Putamen (tissue), 1 donor: ENCODE data around the gene RGS14.
"Not testable (repeated sequence)": the region's sequence is repeated elsewhere in the genome, so short reads cannot be mapped to it uniquely, and the experiment has no call there.

Experiments
- DNase-seq: peaks from one replicate; pipeline ENCODE4 v3.0.0-alpha.2; 2016; ENCODE audit warnings: low spot score

RGS14 gene

DNA sequence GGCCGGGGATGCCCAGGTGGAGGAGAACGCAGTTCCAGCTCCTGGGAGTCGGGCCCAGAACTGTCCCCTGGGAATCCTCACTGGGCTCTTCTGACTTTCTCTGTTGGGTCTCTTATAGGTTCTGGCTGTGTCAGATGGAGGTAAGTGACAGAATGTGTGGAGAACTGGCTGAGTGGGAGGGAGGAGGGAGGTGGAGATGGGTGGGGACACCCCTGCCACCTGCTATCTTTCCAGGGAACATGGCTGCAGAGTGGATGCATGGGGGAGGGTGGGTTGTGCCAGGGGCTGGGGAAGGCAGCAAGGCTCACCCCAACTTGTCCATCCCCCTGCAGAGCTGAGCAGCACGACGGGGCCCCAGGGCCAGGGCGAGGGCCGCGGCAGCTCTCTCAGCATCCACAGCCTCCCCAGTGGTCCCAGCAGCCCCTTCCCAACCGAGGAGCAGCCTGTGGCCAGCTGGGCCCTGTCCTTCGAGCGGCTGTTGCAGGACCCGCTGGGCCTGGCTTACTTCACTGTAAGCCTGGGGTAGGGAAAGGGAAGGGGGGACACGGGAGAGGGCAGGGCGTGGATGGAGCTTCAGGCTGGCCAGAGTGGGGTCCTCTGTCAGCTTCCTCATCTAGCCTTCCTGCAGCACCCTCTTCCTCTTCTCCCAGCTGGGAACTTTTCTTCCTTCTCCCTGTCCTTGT is 8.3 kb downstream of the RGS14 start:
- DNase-seq = no peak

- DNase-seq = no peak
These were observed 9.0 kb downstream of the RGS14 start for GRCh38 chr5:177366528-177367322.

- no peak for DNase-seq
These were observed 9.7 kb downstream of the RGS14 start for GRCh38 chr5:177367323-177367848.

DNA sequence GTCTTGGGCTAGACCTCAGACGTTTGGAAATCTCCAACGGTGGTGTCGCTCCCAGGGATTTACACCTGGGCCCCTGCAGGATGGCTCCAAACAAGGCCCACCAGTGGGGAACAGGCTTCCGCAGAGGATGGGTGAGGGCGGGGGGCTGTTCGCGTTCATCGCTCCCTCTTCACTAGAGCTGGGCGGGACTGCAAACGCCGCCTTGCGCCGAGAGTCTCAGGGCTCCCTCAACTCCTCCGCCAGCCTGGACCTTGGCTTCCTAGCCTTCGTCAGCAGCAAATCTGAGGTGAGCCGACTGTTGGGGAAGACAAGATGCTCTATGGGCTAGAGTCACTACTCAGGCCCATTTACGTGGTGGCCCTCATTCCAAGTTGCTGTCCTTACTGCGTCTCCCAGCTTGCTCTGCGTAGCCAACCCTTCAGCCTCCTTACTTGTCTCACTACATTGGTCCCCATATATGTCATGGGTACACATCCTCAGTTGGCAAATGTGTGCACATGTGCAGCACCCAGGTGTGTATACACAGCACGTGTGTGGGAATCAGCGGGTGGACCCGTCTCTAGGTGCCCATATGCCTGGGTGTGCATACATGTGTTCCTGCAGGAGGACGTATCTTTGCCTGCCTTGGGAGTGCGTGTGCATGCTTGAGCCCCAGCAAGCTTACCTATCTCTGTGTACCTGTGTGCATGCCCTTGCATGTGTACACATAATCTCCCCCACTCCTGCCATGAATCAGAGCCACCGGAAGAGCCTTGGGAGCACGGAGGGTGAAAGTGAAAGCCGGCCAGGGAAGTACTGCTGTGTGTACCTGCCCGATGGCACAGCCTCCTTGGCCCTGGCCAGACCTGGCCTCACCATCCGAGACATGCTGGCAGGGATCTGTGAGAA is 10.5 kb downstream of the RGS14 start:
- DNase-seq = no peak

- DNase-seq = no peak
These were observed 11.3 kb downstream of the RGS14 start for GRCh38 chr5:177368869-177369644.

DNA sequence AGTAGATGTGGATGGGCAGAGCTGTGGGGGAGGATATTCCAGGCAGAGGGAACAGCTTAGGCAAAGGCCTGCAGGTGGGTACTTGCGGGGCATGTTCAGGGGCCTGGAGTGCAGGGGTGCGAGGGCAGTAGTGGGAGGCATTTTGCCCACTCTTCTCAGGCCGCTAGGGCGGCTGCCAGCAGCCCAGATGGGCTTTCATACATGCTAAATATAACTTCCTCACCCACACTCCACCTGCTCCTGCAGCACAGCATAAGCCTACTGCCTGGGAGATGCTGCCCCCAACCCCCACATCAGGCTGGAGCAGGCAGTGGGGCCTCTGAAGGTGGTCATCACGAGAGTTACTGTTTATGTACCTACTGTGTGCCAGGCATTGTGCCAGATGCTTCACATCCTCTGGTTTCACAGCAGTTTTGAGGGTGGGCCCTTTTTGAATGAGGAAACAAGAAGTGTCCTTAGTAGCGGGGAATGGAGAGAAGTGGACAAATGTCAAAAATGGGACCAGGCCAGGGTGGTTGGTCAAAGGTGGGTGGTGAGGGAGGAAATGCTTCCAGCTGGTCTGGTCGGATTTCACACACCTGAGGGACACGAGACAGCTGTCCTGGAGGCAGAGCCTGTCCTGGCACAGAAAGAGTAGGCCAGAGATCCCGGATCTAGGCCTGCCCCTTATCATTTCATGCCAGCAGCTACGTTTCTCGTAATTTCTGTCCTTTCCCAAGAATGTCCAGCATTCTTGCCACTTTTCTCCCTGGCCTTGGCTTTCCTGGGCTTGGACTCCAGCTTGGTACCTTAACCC is 12.1 kb downstream of the RGS14 start:
- no peak for DNase-seq

DNA sequence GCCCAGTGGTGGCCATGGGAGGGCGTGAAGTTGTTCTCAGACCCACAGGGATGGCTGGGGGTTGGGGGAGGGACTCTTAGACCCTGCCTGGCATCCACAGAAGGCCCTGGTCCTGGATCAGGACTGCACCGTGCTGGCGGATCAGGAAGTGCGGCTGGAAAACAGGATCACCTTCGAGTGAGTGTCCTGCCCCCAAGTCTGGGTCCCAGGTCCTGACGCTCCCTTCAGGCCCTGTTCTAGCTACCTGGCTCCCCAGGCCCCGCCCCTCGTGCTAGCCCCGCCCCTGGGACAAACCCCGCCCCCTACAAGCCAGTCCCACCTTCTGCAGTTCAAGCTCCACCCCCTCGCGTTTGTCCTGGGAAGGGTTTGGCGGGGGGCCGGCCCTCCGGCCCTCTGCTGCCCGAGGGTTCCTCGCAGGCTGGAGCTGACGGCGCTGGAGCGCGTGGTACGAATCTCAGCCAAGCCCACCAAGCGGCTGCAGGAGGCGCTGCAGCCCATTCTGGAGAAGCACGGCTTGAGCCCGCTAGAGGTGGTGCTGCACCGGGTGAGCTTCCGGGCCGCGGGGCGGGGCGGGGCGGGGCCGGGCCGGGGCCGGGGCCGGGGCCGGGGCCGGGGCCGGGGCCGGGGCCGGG is 12.9 kb downstream of the RGS14 start:
- DNase-seq = no peak

DNA sequence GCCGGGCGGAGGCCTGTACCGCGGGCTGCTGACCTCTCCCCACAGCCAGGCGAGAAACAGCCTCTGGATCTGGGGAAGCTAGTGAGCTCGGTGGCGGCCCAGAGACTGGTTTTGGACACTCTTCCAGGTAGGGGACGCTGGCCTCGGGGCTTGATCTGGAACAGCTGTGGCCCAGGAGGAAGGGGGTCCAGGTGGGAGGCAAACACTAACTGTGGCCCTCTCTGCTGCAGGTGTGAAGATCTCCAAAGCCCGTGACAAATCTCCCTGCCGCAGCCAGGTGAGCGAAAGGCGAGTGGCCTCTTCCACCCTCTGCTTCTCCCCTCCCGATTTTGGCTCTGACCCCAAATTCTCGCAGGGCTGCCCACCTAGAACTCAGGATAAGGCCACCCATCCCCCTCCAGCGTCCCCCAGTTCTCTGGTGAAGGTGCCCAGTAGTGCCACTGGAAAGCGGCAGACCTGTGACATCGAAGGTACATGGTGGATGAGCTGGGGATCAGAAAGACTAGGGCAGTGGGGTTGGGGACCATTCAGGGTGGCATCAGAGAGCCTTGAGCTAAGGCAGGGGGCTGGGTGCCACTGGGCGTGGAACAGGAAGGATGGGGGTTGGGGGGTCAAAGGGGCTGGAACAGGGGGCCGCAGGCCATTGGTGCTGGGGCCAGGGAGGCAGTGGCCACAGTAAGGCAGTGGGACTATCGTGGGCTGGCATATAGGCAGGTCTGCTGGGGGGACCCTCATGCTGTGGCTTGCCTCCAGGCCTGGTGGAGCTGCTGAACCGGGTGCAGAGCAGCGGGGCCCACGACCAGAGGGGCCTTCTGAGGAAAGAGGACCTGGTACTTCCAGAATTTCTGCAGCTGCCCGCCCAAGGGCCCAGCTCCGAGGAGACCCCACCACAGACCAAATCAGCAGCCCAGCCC is 13.7 kb downstream of the RGS14 start:
- no peak for DNase-seq

GRCh38 chr5:177372034-177372896 is 14.5 kb downstream of the RGS14 start:
- no peak for DNase-seq

GRCh38 chr5:177372910-177373309 is 15.2 kb downstream of the RGS14 start:
- no peak for DNase-seq

GRCh38 chr5:177373806-177374205 is 16.1 kb downstream of the RGS14 start:
- DNase-seq = no peak

- no peak for DNase-seq
These were observed 16.5 kb downstream of the RGS14 start for GRCh38 chr5:177374211-177374610.

DNA sequence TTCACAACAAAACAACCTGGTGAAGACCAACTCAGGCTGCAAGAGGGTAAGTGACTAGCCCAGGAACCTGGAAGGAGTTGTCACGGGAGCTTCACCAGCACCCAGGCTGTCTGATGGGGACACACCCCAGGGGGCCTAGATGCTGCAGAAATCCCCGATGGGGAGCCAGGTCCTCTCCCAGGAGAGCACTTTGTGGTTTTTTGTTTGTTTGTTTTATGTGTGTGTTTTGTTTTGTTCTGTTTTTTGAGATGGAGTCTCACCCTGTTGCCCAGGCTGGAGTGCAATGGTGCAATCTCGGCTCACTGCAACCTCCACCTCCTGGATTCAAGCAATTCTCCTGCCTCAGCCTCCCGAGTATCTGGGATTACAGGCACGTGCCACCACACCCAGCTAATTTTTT is 17.8 kb downstream of the RGS14 start:
- DNase-seq = not testable (repeated sequence)

DNA sequence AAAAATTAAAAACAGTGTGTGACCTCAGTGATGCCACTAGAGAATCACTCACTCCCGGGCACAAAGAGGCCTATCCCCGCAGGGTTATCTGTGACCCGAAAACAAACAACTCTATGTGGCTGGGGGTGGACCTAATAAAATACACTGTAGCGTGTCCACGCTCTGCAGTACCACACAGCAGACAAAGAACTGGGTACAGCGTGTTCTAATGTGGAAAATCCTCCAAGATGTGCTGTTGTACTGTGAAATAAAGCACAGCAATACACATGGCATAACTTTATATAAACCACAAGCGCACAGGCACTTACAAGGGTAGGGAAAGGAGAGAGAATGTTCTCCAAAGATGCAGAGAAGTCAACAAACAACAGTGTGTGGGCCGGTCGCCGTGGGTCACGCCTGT is 18.4 kb downstream of the RGS14 start:
- DNase-seq = no peak

DNA sequence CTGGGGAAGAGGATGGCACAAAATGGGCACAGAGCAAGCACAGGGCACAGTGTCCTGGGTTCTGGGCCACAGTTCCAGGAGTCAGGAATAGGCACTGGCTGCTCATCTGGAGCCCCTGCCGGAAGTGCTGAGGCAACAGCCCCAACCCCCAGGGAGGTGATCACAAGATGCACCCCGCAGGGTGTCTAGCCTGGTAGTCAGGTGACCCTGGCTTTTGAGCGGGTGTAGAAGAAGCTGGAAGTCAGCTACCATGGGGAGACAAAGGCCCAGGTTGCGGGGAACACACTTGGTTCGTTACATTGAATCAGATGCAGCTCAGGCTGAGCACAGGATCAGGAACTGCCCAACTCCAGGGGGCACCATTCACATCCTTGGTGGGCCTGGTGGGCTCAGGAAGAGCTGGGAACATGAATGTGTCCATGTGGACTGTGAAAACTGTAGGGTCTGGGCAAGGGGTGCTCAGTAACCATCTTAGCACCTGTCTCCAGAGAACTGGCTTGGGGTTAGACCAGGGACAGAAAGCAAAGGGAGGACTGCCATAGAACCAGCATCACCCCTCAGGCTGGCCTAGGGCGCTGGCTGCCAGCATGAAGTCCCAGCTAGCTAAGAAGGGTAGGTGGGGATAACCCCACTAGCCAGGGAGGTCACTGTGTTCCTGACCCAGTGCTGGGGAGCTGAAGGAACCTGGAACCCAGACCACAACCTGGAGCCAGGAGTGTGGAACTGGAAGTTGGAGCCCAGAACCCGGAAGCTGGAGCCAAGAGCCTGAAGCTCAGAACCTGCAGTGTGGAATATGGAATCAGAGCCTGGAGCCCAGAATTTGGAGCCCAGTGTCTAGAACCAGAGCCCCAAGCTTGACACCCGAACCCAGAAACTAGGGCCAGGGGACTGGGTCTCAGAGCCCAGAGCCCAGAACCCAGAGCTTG is 20.4 kb downstream of the RGS14 start:
- DNase-seq = no peak

GRCh38 chr5:177378884-177379883 is 21.5 kb downstream of the RGS14 start:
- no peak for DNase-seq
